Globus pallidus (tissue), 1 donor: ENCODE measurements around the gene TMTC1.

Source experiments
- DNase-seq: peaks from one replicate; pipeline ENCODE4 v3.0.0-alpha.2; 2015; ENCODE audit warnings: low spot score

The TMTC1 gene

DNA sequence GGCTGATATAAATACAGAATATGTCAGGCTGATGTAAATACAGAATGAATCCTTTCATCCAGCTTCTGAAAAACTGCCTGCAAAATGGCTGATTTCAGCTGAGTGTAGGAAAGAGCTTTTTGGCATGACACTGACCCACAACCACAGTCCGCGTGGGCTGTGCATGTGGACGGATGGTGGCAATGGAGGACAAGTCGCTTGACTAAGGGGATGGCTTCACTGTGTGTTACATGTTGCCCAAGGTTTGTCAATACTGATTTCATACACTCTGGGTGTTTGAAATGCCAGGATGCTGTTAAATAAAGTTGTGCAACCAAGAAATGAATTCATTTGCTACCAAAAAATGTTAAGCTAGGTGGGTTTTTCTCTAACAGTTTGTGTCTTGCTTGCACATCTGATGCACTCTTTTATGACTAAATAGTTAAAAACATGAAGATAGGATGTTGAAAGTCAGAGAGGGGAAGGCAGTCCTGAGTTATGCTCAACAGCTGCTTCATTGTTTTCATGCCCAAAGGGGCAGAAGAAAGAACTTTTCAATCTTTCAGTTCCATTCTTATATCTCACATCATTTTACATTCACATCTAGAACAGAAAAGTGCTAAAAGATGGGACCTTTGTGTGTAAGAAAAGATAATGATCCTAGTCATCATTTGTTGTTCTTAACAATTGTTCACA, 249.8 kb downstream of the TMTC1 start:
- no peak for DNase-seq

DNA sequence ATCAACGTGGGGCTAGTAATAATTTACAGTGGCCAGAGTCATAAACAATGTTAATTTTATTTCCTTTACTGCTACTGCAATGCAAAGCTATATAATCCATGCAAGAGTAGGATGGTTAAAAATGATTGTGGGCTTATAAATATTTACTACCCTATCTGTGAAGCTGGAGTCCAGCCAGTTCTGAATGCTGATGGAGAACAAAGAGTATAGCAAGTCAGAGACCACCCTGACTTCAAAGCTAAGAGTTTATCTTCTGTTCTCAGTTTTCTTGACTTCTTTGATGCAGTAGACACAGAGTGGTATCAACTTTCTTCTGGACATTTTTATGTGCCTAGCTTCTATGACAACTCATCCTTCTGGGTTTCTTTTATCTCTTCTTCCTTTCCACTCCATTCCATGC, 252.3 kb downstream of the TMTC1 start:
- no peak for DNase-seq

DNA sequence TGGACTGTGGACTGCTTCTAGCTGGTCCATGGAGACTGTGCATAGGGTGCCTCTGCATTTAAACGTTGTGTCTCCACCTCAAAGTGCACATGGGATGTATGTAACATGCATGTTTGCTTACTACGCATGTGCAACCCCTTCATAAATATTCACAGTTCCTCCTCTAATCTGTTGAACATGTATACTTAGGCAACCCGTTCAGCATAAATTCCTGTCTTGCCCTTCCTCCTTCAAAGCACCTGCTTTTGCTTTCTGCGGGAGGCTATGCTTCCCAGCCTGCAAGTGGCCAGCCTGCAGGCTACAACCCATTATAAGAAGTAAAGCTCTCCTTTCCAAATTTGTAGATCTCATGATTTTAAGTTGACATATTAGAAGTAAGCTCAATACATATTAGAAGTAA, 253.3 kb downstream of the TMTC1 start:
- DNase-seq, result no peak

DNA sequence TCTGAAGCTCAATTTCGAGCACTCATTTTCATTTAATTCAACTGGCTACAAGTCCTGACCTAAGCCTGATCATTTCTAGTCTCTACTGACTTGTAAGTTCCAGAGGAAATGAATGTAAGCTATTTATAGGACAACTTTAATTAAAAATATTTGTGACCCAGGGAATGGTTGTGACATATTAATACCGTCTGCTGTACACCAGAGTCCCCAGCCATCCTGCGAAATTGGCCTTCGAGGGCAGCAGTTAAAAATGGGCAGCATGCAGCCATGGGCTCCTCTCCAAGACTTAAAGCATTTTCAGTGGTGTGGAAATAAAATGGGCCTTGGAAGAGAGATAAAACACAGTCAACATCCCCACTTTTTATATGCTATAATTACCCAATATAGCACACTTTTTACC, 255.6 kb downstream of the TMTC1 start:
- DNase-seq, result no peak

- no peak for DNase-seq
Observed at GRCh38 chr12:29521951-29522350, 261.8 kb downstream of the TMTC1 start.

GRCh38 chr12:29519585-29520182, 264.1 kb downstream of the TMTC1 start:
- DNase-seq, result peak; percentile 37

GRCh38 chr12:29518407-29518806, 265.3 kb downstream of the TMTC1 start:
- no peak for DNase-seq

DNA sequence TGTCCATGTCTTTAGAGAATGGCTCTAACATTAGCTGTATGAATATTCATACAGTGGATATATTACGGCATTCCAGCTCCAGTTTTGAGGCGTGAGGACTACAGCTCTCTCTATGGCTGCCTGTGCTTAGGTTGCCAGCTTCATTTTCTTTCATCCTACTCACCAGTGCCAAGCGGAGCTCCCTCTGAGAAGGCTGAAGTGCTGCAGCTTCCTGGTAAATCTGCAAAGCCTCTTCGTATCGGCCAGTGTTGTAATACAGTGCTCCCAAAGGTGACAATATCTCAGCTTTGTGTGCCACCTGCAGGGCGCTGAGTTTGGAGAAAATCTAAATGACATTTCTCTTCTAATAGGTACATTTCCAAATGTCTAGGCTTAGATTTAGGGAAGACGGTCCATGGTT, 266.5 kb downstream of the TMTC1 start:
- peak; percentile 22 for DNase-seq

DNA sequence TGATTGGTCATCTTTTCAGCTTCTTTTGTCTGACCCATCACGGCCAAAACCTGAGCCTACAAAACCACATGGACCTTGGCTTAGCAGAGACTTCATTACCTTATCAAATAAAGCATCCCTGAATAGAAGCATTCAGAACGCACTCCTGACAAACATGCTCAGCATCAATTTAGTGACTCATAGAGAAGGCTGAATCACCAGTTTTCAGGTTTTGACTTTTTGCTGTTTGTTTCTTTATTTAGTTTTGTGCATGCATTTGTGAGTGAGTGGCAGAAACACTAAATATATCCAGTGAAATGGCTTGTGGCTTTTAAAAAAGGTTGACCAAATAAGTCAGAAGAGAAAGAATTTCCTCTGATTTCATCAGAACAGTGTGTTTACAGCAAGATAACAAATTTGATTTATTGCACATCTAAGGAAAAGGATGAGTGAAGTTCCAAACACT, 267.3 kb downstream of the TMTC1 start:
- DNase-seq, result no peak

DNA sequence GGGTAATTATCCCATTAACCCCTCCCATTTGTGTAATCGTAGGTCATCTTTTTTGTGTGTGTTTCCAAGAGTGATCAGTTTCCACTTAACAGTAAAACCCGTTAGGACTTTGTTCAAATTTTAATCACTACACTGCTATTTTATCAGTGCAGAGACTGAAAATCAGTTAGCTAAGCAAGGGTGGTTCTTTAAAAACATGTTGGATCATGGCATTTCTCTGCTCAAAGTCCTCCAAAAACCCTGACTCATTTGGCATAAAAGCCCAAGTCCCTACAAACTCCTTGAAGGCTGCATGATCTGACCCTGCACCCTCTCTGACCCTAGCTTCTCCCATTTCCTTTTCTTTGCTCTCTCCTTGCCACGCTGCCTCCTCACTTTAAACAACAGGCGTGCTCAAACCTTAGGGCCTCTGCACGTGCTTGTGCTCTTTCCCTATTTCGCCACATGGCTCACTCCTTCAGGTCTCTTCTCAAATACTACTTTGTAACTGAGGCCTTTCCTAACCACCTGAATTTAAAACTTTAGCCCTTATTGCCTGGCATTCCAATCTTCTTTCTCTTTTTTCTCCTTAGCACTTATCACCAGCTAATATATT, 273.1 kb downstream of the TMTC1 start:
- no peak for DNase-seq

GRCh38 chr12:29509503-29509902, 274.2 kb downstream of the TMTC1 start:
- DNase-seq, result no peak

GRCh38 chr12:29508949-29509348, 274.8 kb downstream of the TMTC1 start:
- no peak for DNase-seq

GRCh38 chr12:29505122-29505521, 278.6 kb downstream of the TMTC1 start:
- no peak for DNase-seq

DNA sequence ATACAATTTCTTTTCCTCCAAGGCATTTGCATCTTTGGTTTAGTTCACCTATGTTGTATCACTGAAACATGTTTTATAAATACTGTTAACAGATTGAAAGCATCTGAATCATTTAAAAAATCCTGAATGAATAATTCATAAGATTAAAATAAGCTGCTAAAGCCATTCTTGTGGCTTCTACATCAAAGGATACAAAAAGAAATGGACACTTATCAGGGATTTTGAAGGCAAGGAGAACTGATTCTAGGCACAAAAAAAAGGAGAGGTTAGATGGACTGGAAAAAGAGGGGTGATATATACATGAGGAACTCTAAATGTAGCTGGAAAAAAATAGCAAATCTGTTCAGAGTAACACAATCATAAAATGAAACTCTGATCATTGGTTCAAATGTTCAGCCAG, 280.5 kb downstream of the TMTC1 start:
- DNase-seq, result no peak

DNA sequence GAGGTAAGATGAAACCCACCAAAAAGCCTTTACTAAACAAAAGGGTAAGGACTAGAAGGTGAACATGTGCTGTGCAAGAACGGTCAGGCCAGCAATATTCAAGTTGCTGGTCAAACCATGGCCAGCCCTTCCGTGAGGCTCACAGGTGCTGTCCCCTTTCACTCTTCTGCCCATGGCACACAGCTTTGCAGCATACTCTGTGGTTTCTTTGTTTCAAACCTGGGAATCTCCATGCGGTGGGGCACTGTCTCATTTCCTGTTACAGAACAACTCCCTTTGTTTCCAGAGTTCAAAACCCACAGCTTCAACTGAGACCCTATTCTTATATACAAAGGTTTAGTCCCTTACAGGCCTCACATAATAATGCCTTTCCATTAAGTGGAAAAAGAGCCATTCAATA, 284.5 kb downstream of the TMTC1 start:
- no peak for DNase-seq

- DNase-seq, result no peak
Observed at GRCh38 chr12:29497588-29497987, 286.2 kb downstream of the TMTC1 start, which contains the start of gene OVCH1. TSS of gene OVCH1 (minus strand) at chr12:29497686. CDS start at chr12:29497686, 0 bp downstream.

DNA sequence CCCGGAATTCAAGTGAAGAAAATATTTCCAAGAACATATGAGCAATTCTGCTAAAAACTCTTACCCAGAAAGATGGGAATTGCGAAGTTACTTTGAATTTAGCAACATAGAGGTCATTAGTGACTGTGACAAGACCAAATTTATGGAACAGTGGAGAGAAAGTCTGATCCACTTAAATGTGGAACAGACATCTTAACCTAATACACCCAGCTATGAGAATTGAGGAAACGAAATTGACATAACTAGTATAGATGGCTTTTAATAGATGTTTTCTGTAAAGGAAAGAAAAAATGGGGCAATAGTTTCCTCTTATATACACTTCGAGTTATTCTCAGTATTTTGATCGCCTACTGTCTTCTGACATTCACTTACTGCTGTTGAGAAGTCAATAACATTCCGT, 290.9 kb downstream of the TMTC1 start:
- no peak for DNase-seq

DNA sequence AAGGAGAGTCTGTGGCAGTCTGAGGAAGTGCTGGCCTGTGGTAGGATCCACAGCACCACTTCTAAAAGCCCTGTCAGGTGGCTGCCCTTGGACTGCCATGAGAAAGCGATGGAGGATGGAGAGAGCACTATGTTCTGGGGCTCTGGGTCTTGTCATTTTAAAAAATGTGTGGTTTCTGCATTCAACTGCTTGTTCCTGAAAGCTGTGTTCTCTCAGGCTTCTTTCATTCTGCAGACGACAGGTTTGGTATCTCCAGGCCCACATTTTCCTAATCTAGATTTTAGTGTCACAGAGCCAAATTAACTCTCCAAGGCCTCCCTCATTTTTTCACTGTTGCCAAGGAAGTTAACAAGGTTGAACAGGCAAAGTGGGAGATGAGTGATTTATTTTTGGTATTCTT, 296.8 kb downstream of the TMTC1 start:
- peak; percentile 2 for DNase-seq

DNA sequence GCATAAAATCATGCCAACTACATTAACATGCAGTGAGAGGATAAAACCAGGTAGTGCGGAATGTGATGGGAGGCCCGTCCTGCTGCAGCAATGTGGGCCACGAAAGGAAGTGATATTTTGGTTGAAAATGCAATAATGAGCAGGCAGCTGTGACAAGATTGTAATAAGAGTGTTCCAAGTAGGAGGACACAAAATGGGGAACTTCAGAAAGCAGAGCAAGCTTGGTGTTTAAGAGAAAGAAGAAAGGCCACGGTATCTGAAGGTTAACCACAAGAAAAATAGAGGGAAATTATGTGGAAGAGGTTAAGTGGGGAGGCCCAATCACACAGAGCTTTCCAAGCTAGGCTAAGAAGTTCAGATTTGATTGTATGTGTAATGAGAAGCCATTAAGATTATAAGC, 320.5 kb downstream of the TMTC1 start:
- no peak for DNase-seq

GRCh38 chr12:29460082-29460481, 323.7 kb downstream of the TMTC1 start:
- no peak for DNase-seq

DNA sequence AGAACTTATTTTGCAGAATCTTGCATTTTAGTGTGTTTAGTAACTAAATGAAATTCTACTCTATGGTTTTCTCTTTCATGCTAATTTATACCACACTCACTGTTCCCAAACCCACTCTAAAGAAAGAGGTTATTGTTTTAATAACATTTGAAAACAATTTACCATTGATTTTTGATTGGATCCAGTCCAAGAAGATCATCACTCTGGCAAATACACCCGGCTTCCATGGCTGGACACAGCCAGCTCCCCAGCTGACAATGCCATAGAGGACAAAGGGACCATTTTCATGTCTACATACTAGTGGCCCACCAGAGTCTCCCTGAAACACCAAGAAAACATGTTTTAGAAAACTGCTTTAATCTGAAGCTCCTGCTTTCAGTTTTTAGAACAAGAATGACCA, 328.7 kb downstream of the TMTC1 start:
- peak; percentile 96 for DNase-seq

- no peak for DNase-seq
Observed at GRCh38 chr12:29451888-29452287, 331.9 kb downstream of the TMTC1 start.
